ENCODE data around the gene MEGF9.

- TF ChIP-seq EZH2 (IDR thresholded peaks at IDR 0.05; ENCODE audit: borderline replicate concordance): no peak
- no peak for TF ChIP-seq CTCF (IDR thresholded peaks at IDR 0.05; ENCODE audit: poor library complexity)
- no peak for TF ChIP-seq EZH2phosphoT487 (IDR thresholded peaks at IDR 0.05; ENCODE audit: low read depth, severe bottlenecking, unreplicated experiment)
These were observed 145.5 kb downstream of the MEGF9 start for GRCh38 chr9:120568816-120569215.
